ENCODE results near the gene C17orf75. TPM values are rescaled to one million over a fixed set of nuclear protein-coding genes. Genes with fewer than 3 reads are reported as not detected.
"Not testable (repeated sequence)": the region's sequence is repeated elsewhere in the genome, so short reads cannot be mapped to it uniquely, and the experiment has no call there.

Gene C17orf75
- total RNA-seq = 10 to 100 TPM; 15.0 to 16.4 TPM
- long read RNA-seq, transcript C17orf75-202 (10 exons, 1,642 nt) = major isoform, 26 of 30 reads
- long read RNA-seq, partial matches to known transcripts = 1 of 30 reads
- long read RNA-seq, other reads (novel, unspliced or antisense) = 3 of 30 reads

- ATAC-seq (peak; percentile 95 to 97), DNase-seq (peak; percentile 80)
- intact Hi-C loops (cut with DNase I) = no loop called here
These were observed at the start of gene C17orf75 for GRCh38 chr17:32341857-32342602. Gene C17orf75, minus strand, starts transcription at chr17:32342173. Its CDS starts 34 bp downstream, at chr17:32342139.

GRCh38 chr17:32388613-32389459 is 46.9 kb upstream of the C17orf75 start:
- intact Hi-C loops (cut with DNase I) = no loop called here
- DNase-seq (no peak), ATAC-seq (no peak)

GRCh38 chr17:32388128-32388527 is 46.2 kb upstream of the C17orf75 start:
- not testable (repeated sequence) for DNase-seq, ATAC-seq

GRCh38 chr17:32386844-32387243 is 44.9 kb upstream of the C17orf75 start:
- intact Hi-C loops (cut with DNase I) = no loop called here
- DNase-seq = no peak

More at GRCh38 chr17:32388128-32388527, 46.2 kb upstream of the C17orf75 start:
- intact Hi-C loops (cut with DNase I) = not testable (repeated sequence)

GRCh38 chr17:32385971-32386370 is 44.0 kb upstream of the C17orf75 start:
- intact Hi-C loops (cut with DNase I) = no loop called here
- ATAC-seq (no peak), DNase-seq (no peak)

More at GRCh38 chr17:32386844-32387243, 44.9 kb upstream of the C17orf75 start:
- peak in 1 of 2 donors; percentile 53 for ATAC-seq

- ATAC-seq = peak in 1 of 2 donors; percentile 34
- DNase-seq = no peak
- intact Hi-C loops (cut with DNase I) = no loop called here
These were observed 43.1 kb upstream of the C17orf75 start for GRCh38 chr17:32385121-32385520.

- ATAC-seq (no peak), DNase-seq (no peak)
- intact Hi-C loops (cut with DNase I) = no loop called here
These were observed 42.0 kb upstream of the C17orf75 start for GRCh38 chr17:32383926-32384434.

- ATAC-seq = no peak
- intact Hi-C loops (cut with DNase I) = no loop called here
These were observed 40.7 kb upstream of the C17orf75 start for GRCh38 chr17:32382526-32383223.

GRCh38 chr17:32370426-32370825 is 28.5 kb upstream of the C17orf75 start:
- intact Hi-C loops (cut with DNase I) = no loop called here
- no peak for DNase-seq
- ATAC-seq = no peak

More at GRCh38 chr17:32382526-32383223, 40.7 kb upstream of the C17orf75 start:
- no peak for DNase-seq

- no peak for ATAC-seq
- DNase-seq = no peak
- intact Hi-C loops (cut with DNase I) = no loop called here
These were observed 19.3 kb upstream of the C17orf75 start for GRCh38 chr17:32361270-32361669.

- DNase-seq (no peak), ATAC-seq (no peak)
- intact Hi-C loops (cut with DNase I) = no loop called here
These were observed 15.6 kb upstream of the C17orf75 start for GRCh38 chr17:32357615-32358014.

GRCh38 chr17:32356750-32357149 is 14.8 kb upstream of the C17orf75 start:
- no peak for ATAC-seq
- DNase-seq = no peak
- intact Hi-C loops (cut with DNase I) = no loop called here

- intact Hi-C loops (cut with DNase I) = no loop called here
- ATAC-seq (no peak), DNase-seq (no peak)
These were observed 14.4 kb upstream of the C17orf75 start for GRCh38 chr17:32356378-32356743.

- intact Hi-C loops (cut with DNase I) = no loop called here
- ATAC-seq (no peak), DNase-seq (no peak)
These were observed 13.8 kb upstream of the C17orf75 start for GRCh38 chr17:32355649-32356377.

GRCh38 chr17:32352734-32353133 is 10.8 kb upstream of the C17orf75 start:
- intact Hi-C loops (cut with DNase I); DNase-seq; ATAC-seq: not testable (repeated sequence)

- DNase-seq (peak; percentile 59), ATAC-seq (peak; percentile 60 to 70)
- intact Hi-C loops (cut with DNase I) = no loop called here
These were observed 8.9 kb upstream of the C17orf75 start for GRCh38 chr17:32350666-32351418.

GRCh38 chr17:32349854-32350665 is 8.1 kb upstream of the C17orf75 start, which contains the start of gene ZNF207:
Gene ZNF207, plus strand, starts transcription at chr17:32350157. Its CDS starts 129 bp downstream, at chr17:32350286.
- peak; percentile 99 to 100 for ATAC-seq
- intact Hi-C loops (cut with DNase I) = no loop called here
- peak; percentile 97 for DNase-seq
